ENCODE data around the gene ARHGAP6.

Gene ARHGAP6

GRCh38 chrX:11386812-11387211, 278.9 kb downstream of the ARHGAP6 start:
- DNase-seq (ENCODE audit: extremely low read depth, low read depth) = no peak
- no peak for TF ChIP-seq CTCF (IDR thresholded peaks at IDR 0.05; ENCODE audit: low read depth, low read length)

GRCh38 chrX:11386001-11386523, 279.7 kb downstream of the ARHGAP6 start:
- DNase-seq (ENCODE audit: extremely low read depth, low read depth) = peak; percentile 31
- TF ChIP-seq CTCF (IDR thresholded peaks at IDR 0.05; ENCODE audit: low read depth, low read length) = no peak

DNA sequence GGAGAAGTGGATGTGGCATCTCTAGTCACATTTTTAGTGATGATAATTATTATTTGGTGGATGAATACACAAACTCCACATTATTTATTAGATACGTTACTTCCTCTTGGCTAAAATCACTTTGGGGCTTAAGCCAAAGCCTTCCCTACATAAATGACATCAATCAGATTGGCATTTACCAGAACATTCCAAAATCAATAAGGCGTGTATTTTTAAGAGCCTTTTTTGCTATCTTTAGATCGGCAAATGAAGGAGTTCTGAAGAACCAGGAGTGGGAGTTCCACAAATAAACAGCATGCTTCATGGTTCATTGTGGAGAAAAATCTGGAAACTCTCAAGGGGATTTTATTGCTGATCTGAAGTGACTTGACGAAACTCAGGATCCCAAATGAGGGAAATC, 282.8 kb downstream of the ARHGAP6 start:
- no peak for TF ChIP-seq CTCF (IDR thresholded peaks at IDR 0.05; ENCODE audit: low read depth, low read length)
- DNase-seq (ENCODE audit: extremely low read depth, low read depth) = no peak

- peak; percentile 15 for DNase-seq (ENCODE audit: extremely low read depth, low read depth)
- TF ChIP-seq CTCF (IDR thresholded peaks at IDR 0.05; ENCODE audit: low read depth, low read length) = peak; percentile 53
These were observed 284.3 kb downstream of the ARHGAP6 start for GRCh38 chrX:11381464-11381863.

DNA sequence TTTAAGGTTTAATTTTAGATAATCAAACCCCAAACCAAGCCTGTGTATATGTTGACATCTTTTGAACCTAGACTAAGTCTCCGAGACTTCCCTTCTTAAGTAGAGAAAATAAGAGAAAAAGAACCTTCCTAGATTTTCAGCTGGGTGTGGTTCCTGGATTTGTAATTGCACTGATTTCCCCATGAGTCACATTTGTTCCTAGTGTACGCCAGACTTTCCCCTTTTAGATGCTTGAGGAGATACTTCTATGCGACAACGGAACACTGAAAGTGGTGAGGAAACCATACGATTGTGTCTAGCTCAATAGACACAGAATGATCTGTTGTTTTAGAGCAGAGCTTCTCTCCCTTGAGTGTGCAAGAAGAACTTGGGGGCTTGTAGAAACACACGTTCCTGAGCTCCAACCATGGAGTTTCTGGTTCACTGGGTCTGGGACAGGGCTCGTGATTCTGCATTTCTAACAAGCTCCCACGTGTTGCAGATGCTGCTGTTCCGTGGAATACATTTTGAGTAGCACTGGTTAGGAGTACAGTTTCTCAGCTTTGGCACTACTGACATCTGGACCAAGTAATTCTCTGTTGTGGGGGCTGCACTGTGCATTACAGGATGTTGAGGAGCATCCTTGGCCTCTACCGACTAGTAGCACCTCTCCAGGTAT, 285.4 kb downstream of the ARHGAP6 start:
- no peak for DNase-seq (ENCODE audit: extremely low read depth, low read depth)
- no peak for TF ChIP-seq CTCF (IDR thresholded peaks at IDR 0.05; ENCODE audit: low read depth, low read length)

DNA sequence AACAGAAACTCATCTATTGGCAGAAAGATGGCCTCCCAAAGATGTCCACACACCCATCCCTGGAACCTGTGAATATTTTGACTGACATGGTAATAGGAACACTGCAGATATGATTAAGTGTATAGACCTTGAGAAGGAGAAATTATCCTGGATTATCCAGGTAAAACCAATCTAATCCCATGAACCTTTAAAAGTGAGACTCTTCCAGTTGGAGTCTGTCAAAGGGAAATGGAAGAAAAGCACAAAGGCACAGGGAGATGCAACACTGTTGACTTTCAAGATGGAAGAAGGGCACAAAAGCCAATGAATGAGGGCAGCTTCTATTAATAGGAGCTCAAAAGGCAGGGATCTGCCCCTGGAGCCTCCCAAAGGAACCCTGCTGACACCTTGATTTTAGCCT, 289.6 kb downstream of the ARHGAP6 start:
- no peak for DNase-seq (ENCODE audit: extremely low read depth, low read depth)
- no peak for TF ChIP-seq CTCF (IDR thresholded peaks at IDR 0.05; ENCODE audit: low read depth, low read length)

GRCh38 chrX:11375614-11376119, 290.1 kb downstream of the ARHGAP6 start:
- DNase-seq (ENCODE audit: extremely low read depth, low read depth) = no peak
- no peak for TF ChIP-seq CTCF (IDR thresholded peaks at IDR 0.05; ENCODE audit: low read depth, low read length)
